Stimulated activated CD4-positive, alpha-beta T cell treated with anti-CD3 and anti-CD28 coated beads, TNF-alpha, amount 100 ng/mL, for 1 hour (primary cell): ENCODE measurements around the gene CTNNA1.
"Not testable (repeated sequence)": the region's sequence is repeated elsewhere in the genome, so short reads cannot be mapped to it uniquely, and the experiment has no call there.

Experiments used
- DNase-seq, 3 donors: peaks; one replicate each; pipeline ENCODE4 v3.0.0-alpha.2; 2020; ENCODE audit warnings: low read depth in 3 of 3, low spot score in 1 of 3

Gene CTNNA1

DNA sequence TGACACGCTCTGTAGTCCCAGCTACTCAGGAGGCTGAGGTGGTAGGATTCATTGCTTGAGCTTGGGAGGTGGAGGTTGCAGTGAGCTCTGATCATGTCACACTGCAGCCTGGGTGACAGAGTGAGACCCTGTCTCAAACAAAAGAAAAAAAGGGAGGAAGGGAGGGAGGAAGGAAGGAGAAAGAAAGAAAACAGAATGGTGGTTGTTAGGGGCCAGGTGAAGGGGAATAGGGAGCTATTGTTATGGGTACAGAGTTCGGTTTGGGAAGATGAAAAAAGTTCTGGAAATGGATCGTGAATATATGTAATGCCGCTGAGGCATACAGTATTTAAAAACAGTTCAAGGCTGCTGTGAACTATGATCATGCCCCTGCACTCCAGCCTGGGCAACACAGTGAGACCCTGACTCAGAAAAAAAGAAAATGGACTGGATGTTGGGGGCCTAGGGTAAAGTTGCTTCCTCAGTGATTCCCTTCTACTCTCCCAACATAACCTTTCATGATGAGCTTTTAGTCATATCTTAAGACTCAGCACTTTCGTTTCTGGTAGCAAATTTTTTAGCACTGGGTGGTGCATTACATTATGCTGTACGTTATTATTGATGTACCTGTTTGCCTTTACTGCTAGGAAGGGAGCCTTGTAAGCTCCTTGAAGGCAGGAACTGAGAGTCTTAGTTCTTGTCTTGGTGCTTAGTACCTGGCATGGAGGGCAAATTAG, 4.0 kb downstream of the CTNNA1 start:
- no peak for DNase-seq

DNA sequence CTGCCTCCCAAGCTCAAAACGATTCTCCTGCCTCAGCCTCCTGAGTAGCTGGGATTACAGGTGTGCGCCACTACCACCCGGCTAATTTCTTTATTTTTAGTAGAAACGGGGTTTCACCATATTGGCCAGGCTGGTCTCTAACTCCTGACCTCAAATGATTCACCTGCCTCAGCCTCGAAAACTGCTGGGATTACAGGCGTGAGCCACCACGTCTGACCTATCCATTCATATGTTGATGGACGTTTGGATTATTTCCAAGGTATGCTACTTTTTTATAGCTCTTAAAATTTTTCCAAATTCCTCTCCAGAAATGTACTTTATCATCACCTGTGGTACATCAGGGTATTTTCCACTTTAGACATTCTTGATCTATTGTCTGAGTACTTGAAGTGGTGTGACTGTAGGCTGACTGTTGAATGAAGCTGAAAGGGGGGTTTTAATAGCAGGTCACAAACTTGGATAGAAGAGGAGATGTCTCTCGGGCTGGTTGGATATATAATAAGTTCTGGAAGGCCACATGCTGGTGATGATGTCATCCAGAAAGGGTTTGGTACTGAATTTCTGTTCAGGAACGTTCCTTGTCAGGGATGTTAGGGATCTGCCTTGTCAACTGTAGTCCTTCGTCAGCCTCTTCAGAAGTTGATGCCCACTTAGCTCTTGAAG, 7.4 kb downstream of the CTNNA1 start:
- DNase-seq = no peak

DNA sequence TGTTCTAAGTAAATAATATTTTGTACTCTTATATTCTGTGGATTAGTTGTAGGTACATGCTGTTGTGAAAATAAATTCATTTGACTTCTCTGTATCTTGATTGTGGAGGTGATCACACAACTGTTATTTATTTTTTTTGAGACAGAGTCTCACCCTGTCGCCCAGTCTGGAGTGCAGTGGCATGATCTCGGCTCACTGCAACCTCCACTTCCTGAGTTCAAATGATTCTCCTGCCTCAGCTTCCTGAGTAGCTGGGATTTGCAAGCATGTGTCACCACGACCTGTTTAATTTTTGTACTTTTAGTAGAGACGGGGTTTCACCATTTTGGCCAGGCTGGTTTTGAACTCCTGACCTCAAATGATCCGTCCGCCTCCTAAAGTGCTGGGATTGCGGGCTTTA, 7.9 kb downstream of the CTNNA1 start:
- DNase-seq = not testable (repeated sequence)

DNA sequence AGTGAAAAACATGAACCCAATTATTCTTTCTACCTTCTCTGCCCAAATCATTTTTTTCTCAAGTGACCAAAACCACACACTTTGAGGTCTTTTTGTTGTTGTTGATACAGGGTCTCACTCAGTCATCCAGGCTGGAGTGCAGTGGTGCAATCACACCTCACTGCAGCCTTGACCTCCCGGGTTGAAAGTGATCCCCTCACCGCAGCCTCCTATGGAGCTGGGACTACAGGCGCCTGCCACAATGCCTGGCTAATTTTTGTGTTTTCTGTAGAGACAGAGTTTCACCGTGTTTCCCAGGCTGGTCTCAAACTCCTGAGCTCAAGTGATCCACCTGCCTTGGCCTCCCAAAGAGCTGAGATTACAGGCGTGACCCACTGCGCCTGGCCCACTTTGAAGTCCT, 8.4 kb downstream of the CTNNA1 start:
- DNase-seq = not testable (repeated sequence)

DNA sequence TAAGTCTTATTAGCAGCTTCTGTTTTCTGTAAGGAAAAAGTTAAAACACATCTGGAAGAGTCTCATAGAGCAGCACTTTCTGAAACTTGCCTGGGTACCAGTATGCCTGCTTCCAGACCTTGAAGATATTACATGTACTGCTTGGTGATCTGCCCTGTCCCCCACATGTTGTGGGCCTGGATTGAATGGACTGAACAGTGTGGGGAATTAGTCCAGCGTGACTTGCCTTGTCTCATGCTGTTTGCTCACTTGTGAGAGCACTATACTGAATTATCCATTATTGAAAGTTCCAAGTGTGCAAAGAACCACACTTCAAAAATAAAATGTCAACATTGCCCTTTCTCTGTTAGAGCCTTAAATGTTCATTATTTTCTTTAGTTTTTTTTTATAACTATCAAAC, 8.9 kb downstream of the CTNNA1 start:
- DNase-seq = no peak

DNA sequence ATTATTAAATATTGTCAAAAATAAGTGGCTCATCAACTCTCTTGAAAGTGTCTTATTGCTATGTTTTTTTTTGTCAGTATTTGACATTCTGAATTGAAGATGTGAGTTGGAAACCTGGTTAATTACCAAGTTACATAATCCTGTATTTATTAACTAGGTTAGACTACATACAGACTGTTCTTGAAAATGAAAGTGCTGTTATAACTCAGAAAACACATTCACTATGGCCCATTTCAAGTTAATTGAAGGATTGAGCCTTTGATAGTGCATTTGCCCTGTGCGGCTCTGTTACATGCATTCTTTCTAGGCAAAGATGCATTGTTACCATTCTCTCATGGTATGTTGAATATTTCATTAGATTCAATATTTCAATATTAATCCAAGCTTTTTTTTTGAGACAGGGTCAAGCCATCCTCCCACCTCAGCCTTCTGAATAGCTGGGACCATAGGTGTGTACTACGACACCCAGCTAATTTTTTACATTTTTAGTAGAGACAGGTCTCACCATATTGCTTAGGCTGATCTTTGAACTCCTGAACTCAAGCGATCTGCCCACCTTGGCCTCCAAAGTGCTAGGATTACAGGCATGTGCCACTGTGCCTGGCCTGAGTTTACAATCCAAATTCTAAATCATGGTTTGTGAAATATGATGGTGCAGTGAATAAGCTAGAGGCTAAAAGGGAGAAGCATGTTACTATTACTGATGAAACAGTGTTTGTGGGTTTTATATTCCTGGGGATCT, 10.0 kb downstream of the CTNNA1 start:
- DNase-seq = no peak

DNA sequence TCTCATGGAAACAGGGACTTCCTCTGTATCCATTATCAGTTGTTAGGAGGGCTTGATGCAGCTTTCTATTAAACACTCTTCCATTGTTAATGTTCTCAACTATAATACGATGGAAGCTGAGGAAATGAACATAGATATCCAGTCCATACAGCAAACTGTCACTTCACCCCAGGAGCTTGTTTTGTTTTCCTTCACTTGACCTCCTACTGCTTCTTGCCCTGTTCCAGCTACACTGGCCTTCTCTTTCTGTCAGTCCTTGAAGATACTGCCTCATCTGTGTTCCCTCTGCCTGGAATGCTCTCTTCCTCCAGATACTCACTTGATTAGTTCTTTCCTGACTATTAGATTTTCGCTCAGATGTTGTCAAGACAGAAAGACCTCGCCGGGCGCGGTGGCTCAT, 17.1 kb downstream of the CTNNA1 start:
- DNase-seq = no peak

DNA sequence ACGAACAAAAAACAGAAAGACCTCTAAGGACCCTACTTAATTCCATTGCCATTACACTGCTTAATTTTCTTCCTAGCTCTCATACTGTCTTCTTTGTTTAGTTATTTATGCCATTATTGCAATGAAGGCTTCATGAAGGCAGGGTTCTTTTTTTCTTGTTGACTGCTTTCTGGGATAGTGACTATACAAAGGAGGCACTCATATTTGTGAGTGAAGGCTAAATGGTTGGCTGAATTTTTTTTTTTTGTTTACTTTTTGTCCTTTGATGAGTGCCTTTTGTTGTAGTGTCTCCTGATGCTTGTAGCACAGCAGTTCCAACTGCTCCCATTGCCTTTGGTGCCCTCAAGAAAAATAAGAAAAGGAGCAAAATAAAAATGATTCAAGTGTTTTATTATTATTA, 17.8 kb downstream of the CTNNA1 start:
- no peak for DNase-seq

DNA sequence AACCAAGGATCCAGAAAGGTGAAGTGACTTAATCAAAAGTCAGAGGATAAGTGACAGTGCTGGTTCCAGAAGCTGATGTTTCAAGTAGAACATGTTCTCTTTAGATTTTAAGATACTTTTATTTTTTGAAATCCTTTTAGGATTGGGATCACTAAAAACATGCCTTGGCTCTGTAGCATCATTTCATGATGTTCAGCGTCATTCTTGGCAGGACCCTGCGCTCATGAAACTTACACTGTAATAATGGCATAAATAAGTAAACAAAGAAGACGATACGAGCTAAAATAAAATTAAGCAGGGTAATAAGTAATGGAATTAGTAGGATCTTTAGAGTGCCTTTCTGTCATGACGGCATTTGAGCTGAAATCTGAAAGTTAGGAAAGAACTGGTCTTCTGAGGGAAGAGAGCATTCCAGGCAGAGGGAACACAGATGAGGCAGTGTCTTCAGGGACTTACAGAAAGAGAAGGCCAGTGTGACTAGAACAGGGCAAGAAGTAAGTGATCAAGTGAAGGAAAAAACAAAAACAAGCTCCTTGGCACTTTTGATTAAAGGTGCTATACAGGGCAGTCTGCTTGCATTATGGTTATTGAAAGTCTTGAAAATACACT, 19.9 kb downstream of the CTNNA1 start:
- no peak for DNase-seq

DNA sequence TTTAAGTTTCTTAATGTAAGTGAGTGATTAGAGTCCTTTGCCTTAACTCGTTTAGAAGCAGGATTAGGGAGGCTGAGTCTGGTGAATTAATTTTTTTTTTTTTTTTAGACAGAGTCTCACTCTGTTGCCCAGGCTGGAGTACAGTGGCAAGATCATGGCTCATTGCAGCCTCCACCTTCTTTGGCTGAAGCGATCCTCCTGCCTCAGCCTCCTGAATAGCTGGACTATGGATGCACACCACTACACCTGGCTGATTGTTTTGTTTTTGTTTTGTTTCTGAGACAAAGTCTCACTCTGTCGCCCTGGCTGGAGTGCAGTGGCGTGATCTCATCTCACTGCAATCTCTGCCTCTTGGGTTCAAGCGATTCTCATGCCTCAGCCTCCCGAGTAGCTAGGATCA, 20.4 kb downstream of the CTNNA1 start:
- not testable (repeated sequence) for DNase-seq

DNA sequence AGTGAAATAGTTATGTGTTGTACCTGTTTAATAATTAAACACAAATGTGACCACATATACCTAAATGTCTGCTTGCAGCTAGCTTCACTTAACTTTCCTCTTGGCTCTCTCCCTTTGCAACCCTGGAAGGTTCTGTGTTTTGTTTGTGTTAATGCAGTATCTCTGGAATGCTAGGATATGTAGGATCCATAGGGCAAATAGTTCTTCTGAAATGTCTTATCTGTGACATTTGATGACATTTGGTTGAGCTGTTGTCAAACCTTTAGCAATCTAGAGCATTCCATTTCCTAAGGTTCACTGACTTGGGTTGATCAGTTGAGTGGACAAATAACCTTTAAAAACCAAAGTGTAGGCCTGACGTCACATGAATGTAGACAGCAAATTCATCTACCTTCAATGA, 21.8 kb downstream of the CTNNA1 start:
- DNase-seq = no peak

DNA sequence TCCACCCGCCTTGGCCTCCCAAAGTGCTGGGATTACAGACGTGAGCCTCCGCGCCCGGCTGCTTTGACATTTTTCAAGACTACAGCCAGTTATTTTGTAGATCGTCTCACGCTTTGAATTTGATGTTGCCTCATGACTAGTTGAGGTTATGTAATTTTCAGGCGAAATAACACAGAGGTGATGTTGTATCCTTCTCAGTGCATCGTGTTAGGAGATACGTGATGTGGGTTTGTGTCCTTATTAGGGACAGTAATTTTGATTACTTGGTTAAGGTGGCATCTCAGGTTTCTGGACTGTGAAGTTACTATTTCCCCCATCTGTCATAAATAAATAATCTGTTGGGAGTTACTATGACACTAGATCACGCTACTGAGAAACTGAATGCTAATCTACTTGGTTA, 25.0 kb downstream of the CTNNA1 start:
- no peak for DNase-seq

DNA sequence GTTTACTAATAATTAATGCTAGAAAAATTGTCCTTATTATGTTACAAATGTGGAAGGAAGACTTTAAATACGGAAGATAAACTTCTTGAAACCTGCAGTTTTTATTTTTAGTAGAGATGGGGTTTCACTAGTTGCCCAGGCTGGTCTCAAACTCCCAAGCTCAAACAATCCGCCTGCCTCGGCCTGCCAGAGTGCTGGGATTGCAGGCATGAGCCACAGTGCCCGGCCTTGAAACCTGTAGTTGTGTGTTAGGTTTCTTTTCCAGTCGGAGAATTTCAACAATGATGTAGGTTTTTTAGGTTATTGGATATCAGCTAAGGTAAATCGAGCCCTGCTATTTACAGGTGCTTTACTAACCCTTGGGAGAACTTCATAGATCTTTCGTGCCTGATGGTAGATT, 30.8 kb downstream of the CTNNA1 start:
- no peak for DNase-seq

DNA sequence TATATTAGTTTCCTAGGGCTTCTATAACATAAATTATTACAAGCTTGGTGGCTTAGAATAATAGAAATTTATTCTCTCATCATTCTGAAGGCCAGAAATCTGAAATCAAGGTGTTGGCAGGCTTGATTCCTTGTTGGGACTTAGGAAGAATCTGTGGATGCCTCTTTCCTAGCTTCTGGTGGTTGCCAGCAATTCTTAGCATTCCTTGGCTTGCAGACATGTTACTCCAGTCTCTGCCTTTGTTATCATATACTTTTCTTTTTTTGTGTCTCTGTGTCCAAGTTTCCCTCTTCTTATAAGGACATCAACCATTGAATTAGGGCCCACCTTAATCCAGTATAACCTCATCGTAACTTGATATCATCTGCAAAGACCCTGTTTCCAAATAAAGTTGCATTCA, 31.4 kb downstream of the CTNNA1 start:
- DNase-seq = no peak

DNA sequence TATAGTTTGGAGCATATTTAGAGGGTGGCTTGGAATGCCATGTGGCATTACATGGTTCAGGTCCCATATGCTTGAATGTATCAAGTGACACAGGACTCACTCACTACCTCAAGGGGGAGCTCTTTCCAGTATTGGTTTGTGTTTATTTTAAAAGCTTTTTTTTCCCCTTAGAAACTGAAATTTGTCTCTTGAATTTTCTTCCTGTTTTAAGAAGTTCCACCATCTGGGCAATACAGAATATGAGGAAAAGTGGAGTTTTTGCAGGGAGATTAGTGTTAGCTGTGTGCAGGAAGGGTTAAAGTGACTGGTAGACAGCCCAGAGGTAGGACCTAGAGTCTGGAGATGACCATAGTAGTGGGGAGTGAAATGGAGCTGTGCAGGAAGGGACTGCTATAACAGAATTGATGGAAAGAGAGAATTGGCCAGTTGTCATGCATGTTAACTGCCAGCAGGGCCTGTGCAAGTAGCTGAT, 36.6 kb downstream of the CTNNA1 start:
- no peak for DNase-seq

DNA sequence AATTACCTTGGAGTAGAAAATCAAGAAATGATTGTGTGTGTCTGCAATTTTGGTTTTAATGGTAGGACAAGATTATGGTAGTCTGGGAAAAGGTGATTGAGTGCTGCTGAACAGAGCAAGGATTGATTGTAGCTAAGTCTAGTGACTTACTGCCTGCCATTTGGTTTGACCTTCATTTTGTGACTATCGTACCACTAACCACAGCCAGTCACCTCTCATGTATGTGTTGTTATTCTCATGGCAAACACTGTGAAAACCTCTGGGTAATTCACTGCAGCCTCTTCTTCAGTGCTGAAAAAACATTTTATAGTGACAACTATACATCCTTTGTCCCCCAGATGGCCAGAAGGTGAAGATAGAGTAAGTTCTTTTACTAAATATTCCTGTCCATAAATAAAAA, 37.5 kb downstream of the CTNNA1 start:
- no peak for DNase-seq

DNA sequence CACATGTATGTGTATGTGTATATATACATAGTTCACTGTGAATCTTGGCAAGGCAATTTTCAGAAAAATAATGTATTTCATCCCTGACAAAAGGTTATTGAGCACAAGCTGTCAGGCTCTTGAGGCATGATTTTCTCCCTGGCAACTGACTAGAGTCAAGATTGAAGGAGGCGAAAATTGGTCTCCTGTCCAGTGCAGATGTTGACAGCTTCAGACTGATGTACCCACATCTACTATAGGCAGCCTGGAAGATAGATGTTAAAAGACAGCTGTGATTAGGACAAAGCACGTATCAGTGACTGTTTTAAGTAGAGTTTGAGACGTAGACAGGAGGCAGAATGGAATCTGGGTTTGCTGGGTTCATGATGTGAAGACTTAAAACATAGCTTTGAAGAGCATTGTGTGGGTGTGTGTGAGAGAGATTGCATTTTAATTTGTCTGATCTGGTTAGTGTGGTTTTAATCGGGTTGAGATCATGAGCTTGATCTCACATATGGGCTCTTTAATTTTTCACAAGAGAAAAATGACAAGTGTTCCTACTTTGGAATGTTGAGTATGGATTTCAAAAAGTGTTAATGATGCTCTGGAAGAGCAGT, 39.1 kb downstream of the CTNNA1 start:
- no peak for DNase-seq

DNA sequence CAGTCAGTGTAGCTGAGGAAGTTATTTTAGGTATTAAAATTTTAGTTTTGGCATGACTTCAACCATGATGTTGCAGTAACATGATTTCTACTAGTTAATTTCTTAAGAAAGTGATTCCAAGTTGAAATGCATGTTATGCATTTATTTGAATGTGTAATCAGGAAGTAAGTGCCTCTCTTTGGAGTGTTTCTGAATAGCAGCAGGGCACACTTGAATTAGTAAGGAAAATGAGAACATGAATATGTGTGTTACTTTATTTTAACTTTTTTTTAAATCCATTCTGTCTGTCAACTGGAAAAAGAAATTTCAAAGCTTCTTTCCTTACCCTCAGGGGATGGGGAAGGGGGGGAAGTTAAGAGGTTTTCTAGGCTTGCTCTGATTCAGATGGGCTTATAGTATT, 40.4 kb downstream of the CTNNA1 start:
- no peak for DNase-seq

DNA sequence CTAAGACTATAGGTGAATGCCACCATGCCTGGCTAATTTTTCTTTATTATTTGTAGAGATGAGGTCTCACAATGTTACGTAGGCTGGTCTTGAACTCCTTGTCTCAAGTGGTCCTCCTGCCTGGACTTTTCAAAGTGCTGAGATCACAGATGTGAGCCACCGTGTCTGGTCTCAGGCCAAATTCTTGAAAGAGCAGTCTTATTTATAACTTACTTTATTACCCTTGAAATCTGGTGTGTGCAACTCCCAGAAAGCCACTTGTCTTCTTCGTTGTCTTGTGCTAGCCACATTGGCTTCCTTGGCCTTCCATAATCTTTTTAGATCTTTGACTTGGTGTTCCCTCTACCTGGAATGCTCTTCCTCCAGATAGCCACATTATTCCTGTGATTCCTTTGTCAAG, 50.1 kb downstream of the CTNNA1 start:
- no peak for DNase-seq

DNA sequence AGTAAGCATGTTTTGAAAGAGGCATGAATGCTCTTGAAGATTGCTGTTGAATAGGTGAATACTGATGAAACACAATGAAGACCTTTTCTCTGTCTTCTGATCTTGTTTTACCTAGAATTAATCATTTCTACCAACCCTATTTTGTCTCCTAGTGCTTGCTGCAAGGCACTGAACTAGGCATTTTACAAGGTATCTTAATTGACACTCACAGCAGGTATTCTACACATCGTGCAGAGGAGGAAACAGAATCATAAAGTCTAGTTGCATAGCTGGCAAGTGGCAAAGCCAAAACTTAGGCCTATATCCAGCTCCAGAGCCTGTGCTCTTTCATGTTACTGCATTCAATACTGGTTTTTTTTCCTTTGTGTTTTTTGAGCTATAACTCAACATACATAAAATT, 50.7 kb downstream of the CTNNA1 start:
- DNase-seq = no peak

DNA sequence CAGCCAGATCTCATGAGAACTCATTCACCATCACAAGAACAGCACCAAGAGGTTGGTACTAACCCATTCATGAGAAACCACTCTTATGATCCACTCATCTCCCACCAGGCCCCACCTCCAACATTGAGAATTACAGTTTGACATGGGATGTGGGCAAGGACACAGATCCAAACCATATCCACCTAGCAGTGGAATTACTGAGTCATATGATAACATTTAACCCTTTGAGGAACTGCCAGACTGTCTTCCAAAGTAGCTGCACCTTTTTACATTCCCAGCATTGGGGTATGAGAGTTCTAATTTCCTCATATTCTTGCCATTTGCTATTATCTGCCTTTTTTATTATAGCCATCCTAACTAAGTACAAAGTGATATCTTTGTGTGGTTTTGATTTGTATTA, 51.9 kb downstream of the CTNNA1 start:
- no peak for DNase-seq
